HuH-7.5 (cell line): Measurements from ENCODE around the gene ATXN1.
A peak's percentile ranks its signal among the peaks of the same experiment; 100 is the strongest.
"Not testable (repeated sequence)": the region's sequence is repeated elsewhere in the genome, so short reads cannot be mapped to it uniquely, and the experiment has no call there.

ENCODE experiments used
- DNase-seq: peaks from one replicate; pipeline ENCODE4 v3.0.0; 2011; ENCODE audit warnings: low spot score

ATXN1 gene

DNA sequence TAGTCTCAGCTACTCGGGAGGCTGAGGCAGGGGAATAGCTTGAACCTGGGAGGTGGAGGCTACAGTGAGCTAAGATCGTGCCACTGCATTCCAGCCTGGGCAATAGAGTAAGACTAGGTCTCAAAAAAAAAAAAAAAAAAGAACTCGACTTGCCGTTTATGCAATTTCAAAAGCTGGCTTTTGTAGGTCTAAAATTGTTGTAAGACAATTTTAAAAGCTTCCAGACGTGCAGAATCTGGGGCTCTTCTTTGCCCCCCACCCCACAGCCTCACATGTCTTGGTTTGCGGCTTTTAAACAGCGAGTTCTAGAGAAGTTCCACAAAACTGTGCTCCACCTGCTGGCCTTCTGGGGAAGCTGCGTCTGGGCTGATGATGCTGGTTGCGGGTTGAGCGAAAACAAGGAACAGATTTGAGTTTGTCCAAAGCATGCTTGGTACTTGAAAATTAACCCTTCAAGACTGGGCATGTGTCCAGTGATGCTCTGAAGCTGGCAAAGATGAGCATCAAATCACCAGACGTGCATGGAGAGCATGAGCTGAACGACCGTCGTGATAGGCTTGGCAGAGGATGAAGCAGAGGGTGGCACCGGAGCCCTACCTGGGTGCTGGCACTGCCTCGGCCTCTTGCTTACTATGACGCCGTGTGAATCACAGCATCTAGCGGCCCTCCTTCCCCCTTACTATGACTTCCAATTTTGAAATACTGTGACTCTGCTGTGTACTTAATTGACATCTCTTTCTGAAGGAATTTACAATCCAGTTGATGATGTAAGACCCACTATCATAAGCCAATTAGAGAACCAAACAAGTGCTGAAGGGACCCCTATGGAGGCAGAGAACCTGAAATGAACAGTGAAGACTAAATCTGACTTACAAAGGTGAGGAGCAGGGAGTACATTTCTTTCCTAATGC, 351.5 kb downstream of the ATXN1 start:
- peak; percentile 34 for DNase-seq

DNA sequence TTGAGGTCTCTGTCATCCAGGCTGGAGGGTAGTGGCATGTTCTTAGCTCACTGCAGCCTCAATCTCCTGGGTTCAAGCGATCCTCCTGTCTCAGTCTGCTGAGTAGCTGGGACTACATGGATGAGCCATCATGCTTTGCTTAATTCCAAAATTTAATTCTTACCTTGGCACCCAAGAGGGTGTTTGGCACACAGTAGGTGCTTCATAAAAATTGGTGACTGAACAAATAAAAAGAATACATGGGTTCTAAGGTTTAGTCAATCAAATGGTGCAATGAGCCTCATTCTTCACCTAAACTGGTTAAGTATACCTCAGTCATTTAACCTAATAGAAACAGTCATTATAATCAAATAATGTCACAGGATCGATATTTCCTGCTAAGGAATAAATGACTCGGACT, 352.5 kb downstream of the ATXN1 start:
- no peak for DNase-seq

DNA sequence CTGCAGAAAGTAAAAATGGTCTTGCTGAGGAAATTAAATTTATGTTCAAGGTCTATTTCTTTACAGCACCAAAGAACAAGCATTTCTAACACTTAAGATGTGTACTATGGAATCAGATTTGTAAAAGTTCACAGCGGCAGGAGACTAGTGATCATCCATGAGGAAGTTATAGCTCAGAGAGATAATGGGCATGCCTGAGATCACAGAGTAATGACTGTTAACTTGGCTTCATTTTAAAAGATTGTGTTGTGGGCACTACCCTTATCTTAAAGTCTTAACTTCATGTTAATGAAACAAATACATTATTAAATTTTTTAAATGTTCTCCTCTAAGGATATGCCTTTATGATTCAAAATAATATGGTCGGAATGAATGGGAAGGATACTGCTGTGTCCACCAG, 354.3 kb downstream of the ATXN1 start:
- DNase-seq, result no peak

DNA sequence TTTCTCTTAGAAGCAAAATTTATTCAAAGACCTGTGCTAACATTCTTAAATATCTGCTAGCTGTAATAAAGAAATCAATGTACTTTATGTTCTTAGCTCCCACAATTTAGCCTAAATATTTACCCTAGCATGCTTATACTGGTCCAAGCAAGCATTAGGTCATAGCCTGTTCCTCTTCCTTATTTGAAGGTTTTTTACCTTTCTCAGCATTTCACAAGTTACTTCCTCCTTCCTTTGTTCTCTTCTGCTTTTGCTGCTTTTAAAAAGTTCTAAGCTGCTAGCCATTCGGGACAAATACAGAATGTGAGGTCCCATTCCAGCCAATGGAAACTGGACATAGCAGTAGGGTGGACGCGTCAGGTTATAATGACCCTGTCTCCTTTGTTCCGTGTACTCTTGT, 354.7 kb downstream of the ATXN1 start:
- not testable (repeated sequence) for DNase-seq

DNA sequence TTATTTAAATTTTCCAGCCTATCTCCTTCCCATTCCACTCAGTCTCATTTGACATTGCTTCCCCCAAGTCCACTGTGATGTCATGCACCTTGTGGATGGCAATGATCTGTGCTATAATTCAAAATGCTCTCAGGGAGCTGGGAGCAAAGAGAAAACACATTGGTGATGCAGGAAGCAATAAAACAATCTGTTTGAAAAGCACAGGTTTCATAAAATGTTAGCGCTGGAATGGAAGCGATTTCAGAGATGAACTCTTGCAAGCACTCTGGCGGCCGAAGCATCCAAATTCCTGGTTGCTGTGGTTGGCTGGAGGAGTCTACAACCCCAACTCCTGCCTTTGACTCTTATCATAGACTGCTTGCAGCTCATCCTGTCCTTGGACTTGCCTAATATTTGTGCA, 355.9 kb downstream of the ATXN1 start:
- DNase-seq, result no peak

DNA sequence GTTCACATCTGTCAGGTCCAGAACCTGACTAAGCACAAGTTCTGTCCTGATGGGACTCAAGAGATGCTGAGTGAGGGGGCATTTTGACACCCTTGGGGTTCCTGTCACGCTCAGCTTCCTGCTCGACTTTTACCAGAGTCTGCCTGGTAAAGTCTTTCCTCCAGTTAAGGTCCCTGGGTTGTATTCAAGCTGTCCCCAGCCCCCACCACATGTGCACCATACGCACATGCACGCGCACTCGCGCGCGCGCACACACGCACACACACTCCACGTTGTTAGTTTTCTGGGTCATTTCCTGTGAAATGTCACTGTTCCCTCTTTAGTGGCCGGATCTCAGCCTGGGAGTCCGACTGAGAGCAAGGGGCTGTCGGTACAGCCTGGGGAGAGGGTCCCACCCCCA, 356.8 kb downstream of the ATXN1 start:
- no peak for DNase-seq

DNA sequence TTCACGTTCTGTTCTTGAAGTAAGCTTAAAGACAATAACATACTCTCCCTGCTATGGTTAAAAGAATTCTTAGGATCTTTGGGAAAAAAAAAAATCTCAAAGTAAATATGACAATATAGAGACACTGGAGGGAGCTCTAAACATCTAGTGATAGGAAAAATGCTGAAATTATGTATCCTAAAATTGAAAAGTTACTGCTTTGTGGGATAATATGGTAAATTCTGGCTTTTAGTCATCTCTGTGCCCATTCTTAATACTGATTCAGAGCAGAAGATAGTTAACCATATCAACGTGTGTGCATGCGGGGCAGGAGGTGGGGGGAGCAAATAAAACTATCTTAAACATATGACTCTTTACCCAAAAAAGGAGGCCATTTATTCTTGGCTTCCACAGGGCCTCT, 357.4 kb downstream of the ATXN1 start:
- no peak for DNase-seq

DNA sequence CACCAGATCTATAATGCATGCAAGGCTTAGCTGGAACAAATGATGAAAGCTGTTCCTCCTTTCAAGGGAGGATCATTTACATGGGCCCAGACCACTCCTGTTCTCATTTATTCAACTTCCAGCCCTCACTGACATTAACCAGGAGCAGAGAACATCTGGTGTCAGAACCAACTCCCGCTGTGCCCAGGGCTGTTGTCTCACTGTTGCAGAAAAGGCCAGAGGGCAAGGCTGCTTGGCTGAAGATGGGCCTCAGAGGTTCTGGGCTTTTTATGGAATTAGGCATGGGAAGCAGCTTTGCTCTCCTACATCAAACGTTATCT, 358.7 kb downstream of the ATXN1 start:
- DNase-seq, result no peak

DNA sequence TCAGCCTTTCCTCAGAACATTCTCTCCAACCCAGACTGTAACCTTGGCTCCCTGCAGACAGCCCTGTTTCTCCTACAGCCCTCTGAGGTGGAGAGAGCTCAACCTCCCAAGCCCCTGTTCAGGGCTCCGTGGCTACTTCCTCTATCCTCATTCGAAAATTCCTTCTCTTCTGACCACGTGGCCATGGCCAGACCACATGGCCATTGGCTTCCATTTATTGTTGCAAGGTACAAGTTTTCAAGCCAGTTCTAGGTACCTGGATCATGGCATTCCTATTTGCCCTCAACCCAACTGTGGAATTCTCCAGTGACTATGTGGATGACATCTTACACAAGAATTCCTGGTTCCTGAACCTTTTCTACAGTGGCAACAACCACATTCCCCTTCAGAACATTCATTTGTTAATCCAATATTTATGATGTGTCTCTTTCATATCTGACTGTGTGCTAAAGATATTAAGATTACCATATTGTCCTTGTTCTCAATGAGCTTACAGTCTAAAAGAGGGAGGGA, 361.0 kb downstream of the ATXN1 start:
- DNase-seq, result no peak

DNA sequence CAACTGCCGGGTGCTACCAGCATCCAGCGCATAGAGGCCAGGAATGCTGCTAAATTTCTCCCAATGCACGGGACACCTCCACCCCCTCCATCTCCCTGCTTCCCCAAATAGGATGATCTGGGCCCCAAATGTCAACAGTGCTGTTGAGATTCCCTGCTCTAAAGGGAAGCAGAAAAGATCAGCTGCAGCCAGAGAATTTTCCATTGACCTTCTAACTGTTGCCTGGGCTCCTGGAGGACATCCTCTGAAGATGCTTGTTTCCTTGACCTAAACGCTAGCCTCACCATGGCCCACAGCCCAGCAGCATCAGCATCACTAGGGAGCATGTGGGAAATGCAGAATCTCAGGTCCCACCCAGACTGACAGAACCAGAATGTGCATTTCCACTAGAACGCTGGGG, 361.6 kb downstream of the ATXN1 start:
- no peak for DNase-seq

DNA sequence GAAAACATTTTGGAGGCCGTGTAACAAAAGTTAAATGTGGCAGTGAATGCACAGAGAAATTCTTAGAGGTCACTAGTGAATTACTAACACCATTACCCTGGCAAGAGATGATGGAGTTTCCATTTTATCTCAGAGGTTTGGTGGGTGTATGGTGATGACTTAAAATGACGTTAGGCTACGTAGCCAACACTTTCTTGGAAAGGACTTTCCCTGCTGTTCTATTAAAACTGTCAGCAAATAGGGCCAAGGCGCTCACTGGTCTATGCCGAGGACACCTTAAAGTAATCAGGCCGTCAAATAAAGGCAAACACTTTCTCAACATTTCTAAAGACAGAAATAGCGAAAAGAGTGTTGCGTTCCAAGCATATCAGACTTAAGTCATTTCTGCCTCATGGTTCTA, 362.1 kb downstream of the ATXN1 start:
- DNase-seq, result no peak

DNA sequence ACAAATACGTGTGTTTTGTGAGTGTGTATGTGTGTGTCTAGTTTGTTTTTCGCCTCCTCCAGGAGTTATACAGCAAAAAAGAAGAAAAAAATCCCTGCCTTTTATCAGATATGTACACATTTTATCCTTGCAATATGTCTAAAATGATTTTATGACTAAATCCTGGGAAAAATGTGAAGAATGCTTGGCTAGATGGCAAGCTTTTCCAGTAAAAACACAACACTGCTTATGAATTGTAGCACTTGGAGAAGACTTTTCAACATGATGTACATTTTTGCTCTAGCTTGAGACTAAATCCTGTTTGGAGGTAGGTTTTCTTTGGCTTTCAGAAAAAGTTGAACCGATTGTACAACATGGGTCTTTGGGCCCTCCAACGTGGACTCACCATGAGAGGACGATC, 362.7 kb downstream of the ATXN1 start:
- DNase-seq, result no peak

DNA sequence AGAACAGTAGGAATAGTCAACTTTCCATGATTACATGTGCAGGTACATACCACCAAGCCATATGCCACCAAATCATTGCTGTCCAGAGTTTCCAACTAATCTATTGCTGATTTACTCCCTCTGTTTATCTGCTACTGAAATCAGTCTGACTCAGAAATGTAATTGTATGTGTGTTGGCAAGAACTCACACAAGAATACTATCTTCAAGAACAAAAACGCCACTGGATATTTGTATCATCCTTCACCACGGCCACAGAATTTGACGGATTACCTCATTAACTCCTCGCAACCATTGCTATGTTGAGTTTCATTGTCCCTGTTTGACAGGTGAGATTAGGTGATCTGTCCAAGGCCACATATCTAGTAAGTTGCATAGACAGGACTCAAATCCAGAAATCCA, 363.6 kb downstream of the ATXN1 start:
- DNase-seq, result no peak

DNA sequence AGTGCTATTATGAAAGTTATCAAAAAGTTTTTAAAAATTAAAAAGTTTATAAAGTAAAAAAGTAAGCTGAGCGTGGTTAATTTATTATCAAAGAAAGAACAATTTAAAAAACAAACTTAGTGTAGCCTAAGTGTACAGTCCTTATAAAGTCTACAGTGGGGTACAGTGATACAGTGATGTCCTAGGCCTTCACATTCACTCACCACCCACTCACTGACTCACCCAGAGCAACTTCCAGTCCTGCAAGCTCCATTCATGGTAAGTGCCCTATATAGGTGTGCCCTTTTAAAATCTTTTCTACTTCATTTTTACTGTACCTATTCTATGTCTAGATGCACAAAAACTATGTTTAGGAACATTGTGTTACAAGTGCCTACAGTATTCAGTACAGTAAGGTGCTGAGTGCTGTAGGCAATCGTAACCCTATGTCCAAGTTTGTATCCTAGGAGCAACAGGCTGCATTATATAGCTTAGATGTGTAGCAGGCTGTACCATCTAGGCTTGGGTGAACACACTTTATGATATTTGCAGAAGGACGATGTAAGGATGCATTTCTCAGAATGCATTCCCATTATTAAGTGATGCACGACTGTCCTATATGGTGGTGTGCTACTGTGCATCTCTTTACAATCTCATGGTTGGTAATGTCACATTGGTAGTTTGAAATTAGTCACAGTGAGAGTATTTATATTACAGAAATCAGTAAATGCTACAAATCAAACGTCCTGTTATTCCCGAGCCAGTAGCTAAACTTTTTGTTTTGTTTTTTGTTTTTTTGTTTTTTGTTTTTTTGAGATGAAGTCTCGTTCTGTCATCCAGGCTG, 364.6 kb downstream of the ATXN1 start:
- no peak for DNase-seq

DNA sequence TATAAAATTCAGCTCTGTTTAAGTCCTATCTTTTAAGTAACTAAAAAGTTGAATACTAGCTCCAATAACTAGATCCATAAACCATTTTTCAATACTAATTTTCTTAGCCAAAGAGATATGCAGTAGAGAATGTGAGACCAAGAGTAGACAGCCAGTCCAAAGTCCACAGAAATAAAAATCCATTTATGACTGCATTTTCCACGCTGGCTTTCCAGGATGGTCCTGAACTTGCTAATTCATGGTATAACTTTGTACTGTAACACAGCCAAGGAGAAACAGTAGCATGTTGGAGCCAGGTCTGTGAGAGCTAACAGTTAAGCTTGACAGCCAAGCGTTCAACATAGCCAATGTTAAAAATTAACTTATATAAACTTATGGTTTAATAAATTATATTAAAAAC, 366.6 kb downstream of the ATXN1 start:
- no peak for DNase-seq

DNA sequence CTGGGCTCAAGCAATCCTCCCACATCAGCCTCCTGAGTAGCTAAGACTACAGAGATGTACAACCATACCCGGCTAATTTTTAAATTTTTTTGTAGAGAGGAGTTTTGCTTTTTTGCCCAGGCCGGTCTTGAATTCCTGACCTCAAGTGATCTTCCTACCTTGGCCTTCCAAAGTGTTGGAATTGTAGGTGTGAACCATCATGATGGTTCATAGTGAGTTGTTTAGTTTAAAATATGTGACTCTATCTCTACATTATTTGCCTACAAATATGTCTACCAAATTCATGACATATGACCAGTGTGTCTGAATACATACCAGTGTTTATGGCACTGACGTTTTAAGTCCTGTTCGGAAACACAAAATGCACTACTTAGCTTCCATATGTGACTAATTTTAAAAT, 367.9 kb downstream of the ATXN1 start:
- DNase-seq, result no peak

DNA sequence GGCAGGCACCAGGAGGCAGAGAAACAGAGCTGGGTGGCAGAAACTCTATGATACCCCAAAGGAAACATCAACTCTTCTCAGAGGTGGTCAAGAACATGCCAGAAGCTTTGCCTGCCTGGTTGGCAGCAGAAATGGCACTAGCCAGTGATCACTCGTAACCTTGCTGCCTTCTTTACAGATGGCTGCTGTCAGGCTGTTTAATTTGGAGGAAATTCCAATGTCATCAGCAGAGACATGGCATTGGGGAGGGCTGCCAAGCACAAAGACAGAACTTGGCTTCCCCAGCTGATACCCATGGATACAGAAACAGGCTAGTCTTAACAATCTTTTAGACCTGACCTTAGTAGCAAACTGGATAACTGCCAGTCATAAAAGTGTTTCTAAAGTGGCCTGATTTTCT, 369.2 kb downstream of the ATXN1 start:
- no peak for DNase-seq

DNA sequence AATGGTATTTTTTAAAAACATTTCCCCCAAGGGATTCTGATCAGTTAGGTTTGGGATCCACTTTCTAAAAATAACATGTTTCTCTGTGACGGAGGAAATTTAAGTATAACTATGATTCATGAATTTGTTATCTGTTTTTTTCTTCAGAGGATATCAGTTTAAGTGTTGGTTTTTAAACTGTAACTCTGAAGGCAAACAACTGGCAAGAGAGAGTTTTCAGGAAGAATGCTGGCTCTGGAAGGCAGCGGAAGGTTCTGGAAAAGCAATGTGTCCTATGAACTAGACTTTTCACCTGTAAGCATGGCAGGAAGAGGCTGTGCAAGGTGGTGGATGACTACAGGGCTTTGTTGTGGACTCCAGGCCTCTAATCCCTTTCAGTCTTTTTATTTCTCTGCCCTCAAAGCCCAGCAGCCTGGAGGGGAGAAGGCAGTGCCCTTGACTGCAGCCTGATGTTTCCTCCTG, 369.8 kb downstream of the ATXN1 start:
- DNase-seq, result no peak

DNA sequence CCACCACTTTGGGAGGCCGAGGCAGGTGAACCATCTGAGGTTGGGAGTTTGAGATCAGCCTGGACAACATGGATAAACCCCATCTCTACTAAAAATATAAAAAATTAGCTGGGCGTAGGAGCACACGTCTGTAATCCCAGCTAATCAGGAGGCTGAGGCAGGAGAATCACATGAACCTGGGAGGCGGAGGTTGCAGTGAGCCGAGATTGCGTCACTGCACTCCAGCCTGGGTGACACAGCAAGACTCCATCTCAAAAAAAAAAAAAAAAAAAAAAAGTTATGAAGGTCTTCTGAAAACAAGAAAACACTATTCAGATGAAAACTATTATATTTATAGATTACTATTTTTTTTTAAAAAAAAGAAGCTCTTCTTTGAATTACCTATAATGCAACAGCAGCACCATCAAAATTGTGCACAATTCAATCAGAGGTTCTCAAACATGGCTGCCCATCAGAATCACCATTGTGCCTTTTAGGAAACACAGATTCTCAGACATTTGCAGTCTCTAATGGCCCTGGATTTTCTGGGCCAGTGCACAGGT, 370.3 kb downstream of the ATXN1 start:
- DNase-seq, result not testable (repeated sequence)

DNA sequence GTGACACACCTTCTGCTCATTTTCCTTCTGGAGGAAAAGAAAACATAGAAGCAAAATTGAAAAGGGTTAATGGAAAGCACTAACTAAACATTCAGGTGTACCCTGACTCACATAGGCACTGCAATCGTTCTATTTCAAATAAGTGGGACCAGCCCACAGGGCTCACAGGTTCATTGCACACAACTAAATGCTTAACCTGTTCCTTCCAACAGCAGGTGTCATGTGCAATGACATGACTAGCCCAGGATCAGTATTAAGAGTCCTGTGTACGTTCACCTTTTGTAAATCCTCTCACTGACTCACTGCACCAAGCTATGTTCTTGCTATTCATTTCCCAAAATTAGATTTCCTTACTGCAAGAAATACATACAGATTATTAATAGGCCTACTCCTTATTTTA, 371.6 kb downstream of the ATXN1 start:
- DNase-seq, result no peak

DNA sequence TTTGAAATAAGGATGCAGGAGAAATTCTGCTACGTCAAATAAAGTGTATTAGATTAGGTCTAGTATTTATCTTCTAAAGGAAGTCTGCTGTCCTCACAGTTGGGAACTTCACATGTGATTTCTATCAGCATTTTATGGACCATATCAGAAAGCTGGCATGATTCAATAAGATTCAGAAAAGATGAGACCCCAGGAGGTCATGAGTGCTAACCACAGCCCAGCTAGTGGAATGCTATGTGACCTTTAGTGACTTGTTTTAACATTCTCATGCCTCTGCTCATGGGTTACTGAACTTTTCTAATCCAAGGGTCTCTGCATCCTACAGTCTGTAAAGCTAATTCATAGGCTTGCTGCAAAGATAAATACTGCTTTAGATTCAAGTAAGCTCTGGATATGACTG, 372.8 kb downstream of the ATXN1 start:
- DNase-seq, result no peak

DNA sequence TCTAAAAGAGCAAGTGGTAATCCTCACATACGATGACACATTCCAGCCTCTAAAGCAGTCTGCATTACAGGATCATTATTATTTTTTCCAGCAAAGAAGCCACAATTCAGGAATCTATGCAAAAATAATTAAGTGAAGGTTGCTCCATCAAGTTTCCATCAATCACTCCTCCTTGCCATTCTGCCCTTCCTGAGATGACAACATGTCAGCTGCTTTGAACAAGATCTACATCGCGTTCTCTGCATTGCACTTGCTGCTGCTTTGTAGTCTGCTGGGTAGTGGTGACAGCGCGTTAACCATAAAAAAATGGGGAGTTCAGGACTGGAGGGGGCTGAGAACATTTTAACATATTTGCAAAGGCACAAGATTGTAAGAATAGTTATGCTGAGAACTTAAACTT, 375.2 kb downstream of the ATXN1 start:
- no peak for DNase-seq
